H9 (cell line): ENCODE results near the gene LDLRAP1. TPM values are rescaled to one million over a fixed set of nuclear protein-coding genes. Genes with fewer than 3 reads are reported as not detected.

Experiments
- DNase-seq: peaks from one replicate; pipeline ENCODE4 v3.0.0-alpha.2; 2017
- H2AFZ ChIP-seq: one replicate; pipeline ENCODE4 v1.6.1; 2013; ENCODE audit warnings: mild to moderate bottlenecking, low read length, control low read depth, moderate library complexity
- H2AK5ac ChIP-seq: 2 replicates; pipeline ENCODE4 v1.6.1; 2013; ENCODE audit warnings: low read length, control low read depth, mixed read lengths; ENCODE audit not compliant: insufficient read length
- H2BK120ac ChIP-seq: one replicate; pipeline ENCODE4 v1.6.1; 2013; ENCODE audit warnings: low read depth, mild to moderate bottlenecking, low read length, control low read depth, inconsistent platforms; ENCODE audit not compliant: poor library complexity, severe bottlenecking
- H2BK12ac ChIP-seq: 2 replicates; pipeline ENCODE4 v1.6.1; 2013; ENCODE audit warnings: low read length, control low read depth, mixed read lengths, low read depth; ENCODE audit not compliant: insufficient read length
- H2BK15ac ChIP-seq: 2 replicates; pipeline ENCODE4 v1.6.1; 2013; ENCODE audit warnings: low read depth, low read length, control low read depth
- H2BK20ac ChIP-seq: one replicate; pipeline ENCODE4 v1.6.1; 2013; ENCODE audit warnings: low read depth, mild to moderate bottlenecking, low read length, control low read depth, inconsistent platforms; ENCODE audit not compliant: poor library complexity, severe bottlenecking
- H2BK5ac ChIP-seq: 2 replicates; pipeline ENCODE4 v1.6.1; 2013; ENCODE audit warnings: low read length, control low read depth, mixed read lengths; ENCODE audit not compliant: insufficient read length
- H3K14ac ChIP-seq: 2 replicates; pipeline ENCODE4 v1.6.1; 2013; ENCODE audit warnings: low read length, control low read depth; ENCODE audit not compliant: insufficient read depth
- H3K18ac ChIP-seq: 2 replicates; pipeline ENCODE4 v1.6.1; 2013; ENCODE audit warnings: low read depth, mild to moderate bottlenecking, mixed read lengths, low read length, control low read depth; ENCODE audit not compliant: insufficient read length
- H3K23ac ChIP-seq: 2 replicates; pipeline ENCODE4 v1.6.1; 2013; ENCODE audit warnings: low read length, control low read depth, mixed read lengths, low read depth; ENCODE audit not compliant: insufficient read length
- H3K23me2 ChIP-seq: 2 replicates; pipeline ENCODE4 v1.6.1; 2013; ENCODE audit warnings: low read depth, mild to moderate bottlenecking, mixed read lengths, low read length, control low read depth; ENCODE audit not compliant: insufficient read length, poor library complexity, severe bottlenecking
- H3K27ac ChIP-seq: 2 replicates; pipeline ENCODE4 v1.5.1; 2013; ENCODE audit warnings: low read length, control low read depth, mixed read lengths, low read depth; ENCODE audit not compliant: insufficient read length
- H3K27me3 ChIP-seq: 2 replicates; pipeline ENCODE4 v1.6.1; 2013; ENCODE audit warnings: low read length, control low read depth, inconsistent platforms; ENCODE audit not compliant: insufficient read depth
- H3K4ac ChIP-seq: 2 replicates; pipeline ENCODE4 v1.6.1; 2013; ENCODE audit warnings: low read depth, mild to moderate bottlenecking, control low read depth, inconsistent platforms, low read length, moderate library complexity
- H3K4me1 ChIP-seq: 2 replicates; pipeline ENCODE4 v1.6.1; 2013; ENCODE audit warnings: low read length, control low read depth, inconsistent platforms; ENCODE audit not compliant: insufficient read depth
- H3K4me2 ChIP-seq: 2 replicates; pipeline ENCODE4 v1.6.1; 2013; ENCODE audit warnings: low read length, control low read depth, mixed read lengths; ENCODE audit not compliant: insufficient read length, insufficient read depth
- H3K56ac ChIP-seq: 2 replicates; pipeline ENCODE4 v1.6.1; 2013; ENCODE audit warnings: low read depth, mild to moderate bottlenecking, mixed read lengths, low read length, control low read depth; ENCODE audit not compliant: insufficient read length
- H3K79me1 ChIP-seq: 2 replicates; pipeline ENCODE4 v1.6.1; 2013; ENCODE audit warnings: low read depth, mild to moderate bottlenecking, moderate library complexity, low read length, control low read depth, inconsistent platforms; ENCODE audit not compliant: insufficient read depth, poor library complexity, severe bottlenecking
- H3K79me2 ChIP-seq: 2 replicates; pipeline ENCODE4 v1.6.1; 2013; ENCODE audit warnings: low read length, control low read depth, inconsistent platforms; ENCODE audit not compliant: insufficient read depth
- H3K9ac ChIP-seq: 2 replicates; pipeline ENCODE4 v1.6.1; 2013; ENCODE audit warnings: low read length, control low read depth, mixed read lengths; ENCODE audit not compliant: insufficient read length; ENCODE audit errors: extremely low read depth
- H3K9me3 ChIP-seq: one replicate; pipeline ENCODE4 v1.6.1; 2013; ENCODE audit warnings: low read depth, low read length, inconsistent platforms; ENCODE audit not compliant: control insufficient read depth
- H3T11ph ChIP-seq: one replicate; pipeline ENCODE4 v1.6.1; 2013; ENCODE audit warnings: mild to moderate bottlenecking, low read length, control low read depth, inconsistent platforms
- H4K20me1 ChIP-seq: one replicate; pipeline ENCODE4 v1.6.1; 2013; ENCODE audit not compliant: control insufficient read depth, insufficient read length, insufficient read depth
- H4K5ac ChIP-seq: 2 replicates; pipeline ENCODE4 v1.6.1; 2013; ENCODE audit warnings: low read depth, mild to moderate bottlenecking, mixed read lengths, low read length, control low read depth; ENCODE audit not compliant: insufficient read length
- H4K8ac ChIP-seq: replicated peaks from 2 replicates; pipeline ENCODE4 v1.6.1; 2013; ENCODE audit warnings: low read length, control low read depth, mixed read lengths, low read depth; ENCODE audit not compliant: insufficient read length
- H4K91ac ChIP-seq: 2 replicates; pipeline ENCODE4 v1.6.1; 2013; ENCODE audit warnings: low read depth, mild to moderate bottlenecking, moderate library complexity, mixed read lengths, low read length, control low read depth; ENCODE audit not compliant: insufficient read length
- H3K27ac Mint-ChIP-seq, 3 experiments: 2 replicates in 2 of 3; 3 replicates in 1 of 3; pipeline ENCODE4 v1.8.0; 2020 to 2021; ENCODE audit warnings: mixed read lengths in 3 of 3, mild to moderate bottlenecking in 1 of 3, moderate library complexity in 1 of 3
- H3K27me3 Mint-ChIP-seq: 2 replicates; pipeline ENCODE4 v1.8.0; 2021; ENCODE audit warnings: low read depth, mild to moderate bottlenecking, moderate library complexity, mixed read lengths
- H3K36me3 Mint-ChIP-seq, 3 experiments: 2 replicates in 2 of 3; 3 replicates in 1 of 3; pipeline ENCODE4 v1.8.0; 2020 to 2021; ENCODE audit warnings: low read depth in 3 of 3, mixed read lengths in 3 of 3; ENCODE audit not compliant: insufficient read depth in 1 of 3
- H3K4me1 Mint-ChIP-seq, 2 experiments: 2 replicates each; pipeline ENCODE4 v1.8.0; 2020; ENCODE audit warnings: mixed read lengths in 2 of 2
- H3K4me3 Mint-ChIP-seq, 2 experiments: 2 replicates in 1 of 2; 3 replicates in 1 of 2; pipeline ENCODE4 v1.8.0; 2020 to 2021; ENCODE audit warnings: mild to moderate bottlenecking in 2 of 2, mixed read lengths in 2 of 2, moderate library complexity in 1 of 2
- H3K9me3 Mint-ChIP-seq, 2 experiments: 2 replicates in 1 of 2; 3 replicates in 1 of 2; pipeline ENCODE4 v1.8.0; 2020; ENCODE audit warnings: mild to moderate bottlenecking in 2 of 2, mixed read lengths in 2 of 2, moderate library complexity in 1 of 2
- WGBS: extraction: QIAGEN DNeasy Blood & Tissue Kit; methylation state at CpG from one replicate; pipeline ENCODE4 v1.1.7; 2013; ENCODE audit warnings: missing lambda C conversion rate, low lambda C conversion rate, mixed read lengths; ENCODE audit not compliant: insufficient read length; ENCODE audit errors: extremely low coverage; 5-methylcytosine and 5-hydroxymethylcytosine counted together
- total RNA-seq: library from RNA; stranded (reverse); gene quantifications from 2 replicates; pipeline ENCODE4 v1.2.1, GENCODE V29; 2021
- TF ChIP-seq, protein P1 (sequence below): fragments of 200-600 bp; sonication (generic); conservative IDR thresholded peaks from 3 replicates; pipeline ENCODE4 v1.8.0; 2021; ENCODE audit warnings: antibody characterized with exemption, mild to moderate bottlenecking

LDLRAP1 gene
- total RNA-seq, 1 experiment from 2014 or later: 15.7 TPM

DNA sequence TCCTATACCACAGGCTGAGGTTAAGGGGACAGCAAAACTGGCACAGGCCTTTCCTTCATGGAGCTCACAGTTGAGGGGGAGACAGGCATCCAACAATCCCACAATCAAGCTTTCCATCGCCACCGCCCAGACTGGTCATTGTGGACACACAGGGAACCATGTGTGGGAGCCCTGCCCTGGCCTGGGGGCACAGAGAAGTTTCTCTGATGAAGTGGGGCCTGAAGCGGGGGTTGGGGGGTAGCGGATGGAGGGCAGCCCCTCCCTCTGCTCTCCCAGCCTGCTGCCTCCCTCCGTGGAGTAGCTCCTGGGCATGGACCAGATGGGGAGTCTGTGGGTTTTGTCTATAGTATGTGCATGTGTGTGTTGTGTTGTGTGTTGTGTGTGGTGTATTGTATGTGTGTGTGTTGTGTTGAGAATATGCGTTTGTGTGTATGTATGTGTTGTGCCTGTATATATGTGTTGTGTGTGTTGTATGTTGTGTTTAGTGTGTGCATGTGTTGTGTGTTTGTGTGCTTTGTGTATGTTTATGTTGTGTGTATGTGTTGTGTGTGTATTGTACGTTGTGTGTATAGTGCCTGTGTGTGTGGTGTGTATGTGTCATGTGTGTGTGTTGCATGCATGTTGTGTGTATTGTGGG lies 14.4 kb upstream of the LDLRAP1 start:
- Mint-ChIP-seq H3K4me1 (peaks cover 5% of the 10 kb centered on the region in 2 experiments; a peak in 3 of 4 replicates), H3K27ac (no peak overlapping the region; a peak in 2 of 7 replicates), H3K36me3 (no peaks in the 10 kb centered on the region; a peak in 1 of 7 replicates), H3K27me3 (peaks cover 5% of the 10 kb centered on the region), H3K4me3 (peak overlapping the region in 1 of 2 experiments; percentile 17; a peak in 1 of 5 replicates), H3K9me3 (peaks cover 2 to 9% of the 10 kb centered on the region in 2 experiments; a peak in 3 of 5 replicates)
- Histone ChIP-seq H4K8ac (no peak overlapping the region), H3K9ac (no peak overlapping the region), H2BK20ac (no peak overlapping the region), H3K18ac (no peak overlapping the region), H4K5ac (no peak overlapping the region), H3K56ac (no peak overlapping the region), H4K20me1 (no peaks in the 10 kb centered on the region), H3K79me2 (no peaks in the 10 kb centered on the region), H3K23ac (no peak overlapping the region), H2BK15ac (no peak overlapping the region), H3K4me2 (no peak overlapping the region), H3T11ph (no peak overlapping the region), H3K14ac (no peak overlapping the region), H4K91ac (no peak overlapping the region), H2AK5ac (no peak overlapping the region), H3K4me1 (no peaks in the 10 kb centered on the region), H3K79me1 (no peaks in the 10 kb centered on the region), H3K23me2 (no peaks in the 10 kb centered on the region), H2BK120ac (no peak overlapping the region), H3K4ac (no peak overlapping the region), H2AFZ (no peak overlapping the region), H3K27ac (no peak overlapping the region), H3K9me3 (no peaks in the 10 kb centered on the region), H3K27me3 (no peaks in the 10 kb centered on the region), H2BK12ac (no peak overlapping the region), H2BK5ac (no peak overlapping the region)
- 100% methylated on average over 2 of the region's 7 CpGs for WGBS
- DNase-seq: no peak
- TF ChIP-seq, protein P1, sequence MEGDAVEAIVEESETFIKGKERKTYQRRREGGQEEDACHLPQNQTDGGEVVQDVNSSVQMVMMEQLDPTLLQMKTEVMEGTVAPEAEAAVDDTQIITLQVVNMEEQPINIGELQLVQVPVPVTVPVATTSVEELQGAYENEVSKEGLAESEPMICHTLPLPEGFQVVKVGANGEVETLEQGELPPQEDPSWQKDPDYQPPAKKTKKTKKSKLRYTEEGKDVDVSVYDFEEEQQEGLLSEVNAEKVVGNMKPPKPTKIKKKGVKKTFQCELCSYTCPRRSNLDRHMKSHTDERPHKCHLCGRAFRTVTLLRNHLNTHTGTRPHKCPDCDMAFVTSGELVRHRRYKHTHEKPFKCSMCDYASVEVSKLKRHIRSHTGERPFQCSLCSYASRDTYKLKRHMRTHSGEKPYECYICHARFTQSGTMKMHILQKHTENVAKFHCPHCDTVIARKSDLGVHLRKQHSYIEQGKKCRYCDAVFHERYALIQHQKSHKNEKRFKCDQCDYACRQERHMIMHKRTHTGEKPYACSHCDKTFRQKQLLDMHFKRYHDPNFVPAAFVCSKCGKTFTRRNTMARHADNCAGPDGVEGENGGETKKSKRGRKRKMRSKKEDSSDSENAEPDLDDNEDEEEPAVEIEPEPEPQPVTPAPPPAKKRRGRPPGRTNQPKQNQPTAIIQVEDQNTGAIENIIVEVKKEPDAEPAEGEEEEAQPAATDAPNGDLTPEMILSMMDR: no peak
